Mesenchymal stem cell (in vitro differentiated cells and primary cell): ENCODE measurements around the gene CDC40.
"Not testable (repeated sequence)": the region's sequence is repeated elsewhere in the genome, so short reads cannot be mapped to it uniquely, and the experiment has no call there.

Experiments used
- DNase-seq: peaks from one replicate; pipeline ENCODE4 v3.0.0-alpha.2; 2013
- H2AFZ ChIP-seq: one replicate; pipeline ENCODE4 v1.6.1; 2013; ENCODE audit warnings: low read depth, mild to moderate bottlenecking, control low read depth, inconsistent platforms, low read length, moderate library complexity
- H2AK5ac ChIP-seq: 2 replicates; pipeline ENCODE4 v1.6.1; 2013; ENCODE audit warnings: low read length, moderate library complexity, mild to moderate bottlenecking, inconsistent platforms; ENCODE audit not compliant: severe bottlenecking
- H2BK120ac ChIP-seq: one replicate; pipeline ENCODE4 v1.6.1; 2013; ENCODE audit warnings: low read depth, mild to moderate bottlenecking, inconsistent platforms, low read length, moderate library complexity
- H2BK12ac ChIP-seq, 2 experiments: one replicate each; pipeline ENCODE4 v1.6.1; 2013; ENCODE audit warnings: inconsistent platforms in 2 of 2, low read length in 2 of 2, mild to moderate bottlenecking in 2 of 2, moderate library complexity in 2 of 2, control low read depth in 1 of 2
- H2BK15ac ChIP-seq: one replicate; pipeline ENCODE4 v1.6.1; 2013; ENCODE audit warnings: mild to moderate bottlenecking, low read depth, inconsistent platforms; ENCODE audit not compliant: poor library complexity, severe bottlenecking
- H2BK5ac ChIP-seq: 2 replicates; pipeline ENCODE4 v1.6.1; 2013; ENCODE audit warnings: low read depth, mild to moderate bottlenecking, low read length, control low read depth, inconsistent platforms; ENCODE audit not compliant: poor library complexity, severe bottlenecking
- H3K14ac ChIP-seq, 2 experiments: one replicate each; pipeline ENCODE4 v1.6.1; 2013; ENCODE audit warnings: inconsistent platforms in 2 of 2, low read length in 2 of 2, control low read depth in 1 of 2, mild to moderate bottlenecking in 1 of 2, moderate library complexity in 1 of 2
- H3K18ac ChIP-seq, 2 experiments: one replicate each; pipeline ENCODE4 v1.6.1; 2013; ENCODE audit warnings: inconsistent platforms in 2 of 2, low read length in 2 of 2, control low read depth in 1 of 2, low read depth in 1 of 2, mild to moderate bottlenecking in 1 of 2
- H3K23ac ChIP-seq, 2 experiments: one replicate each; pipeline ENCODE4 v1.6.1; 2013; ENCODE audit warnings: inconsistent platforms in 2 of 2, low read length in 2 of 2, mild to moderate bottlenecking in 2 of 2, moderate library complexity in 2 of 2, control low read depth in 1 of 2
- H3K27ac ChIP-seq: 2 replicates; pipeline ENCODE4 v1.5.1; 2013; ENCODE audit warnings: mild to moderate bottlenecking, moderate library complexity, low read length, control low read depth, inconsistent platforms; ENCODE audit not compliant: poor library complexity, severe bottlenecking
- H3K27me3 ChIP-seq, 2 experiments: 2 replicates each; pipeline versions ENCODE4 v1.6.1 to v1.7.0; 2013; ENCODE audit warnings: low read length in 2 of 2, mild to moderate bottlenecking in 2 of 2, moderate library complexity in 2 of 2, control low read depth in 1 of 2, inconsistent platforms in 1 of 2; ENCODE audit not compliant: control insufficient read depth in 1 of 2, insufficient read depth in 1 of 2
- H3K36me3 ChIP-seq, 2 experiments: 2 replicates each; pipeline versions ENCODE4 v1.6.1 to v1.7.0; 2013; ENCODE audit warnings: low read length in 2 of 2, control low read depth in 1 of 2, inconsistent platforms in 1 of 2, low read depth in 1 of 2, mild to moderate bottlenecking in 1 of 2; ENCODE audit not compliant: insufficient read depth in 2 of 2, control insufficient read depth in 1 of 2
- H3K4ac ChIP-seq, 2 experiments: one replicate each; pipeline ENCODE4 v1.6.1; 2013; ENCODE audit warnings: inconsistent platforms in 2 of 2, low read length in 2 of 2, mild to moderate bottlenecking in 2 of 2, moderate library complexity in 2 of 2, control low read depth in 1 of 2, low read depth in 1 of 2
- H3K4me1 ChIP-seq: 2 replicates; pipeline ENCODE4 v1.6.1; 2013; ENCODE audit warnings: low read depth, low read length, control low read depth; ENCODE audit not compliant: control insufficient read depth, insufficient read depth
- H3K4me2 ChIP-seq: 2 replicates; pipeline ENCODE4 v1.6.1; 2013; ENCODE audit warnings: low read length, mild to moderate bottlenecking, inconsistent platforms; ENCODE audit not compliant: poor library complexity, severe bottlenecking
- H3K4me3 ChIP-seq, 2 experiments: 2 replicates each; pipeline versions ENCODE4 v1.5.1 to v1.7.0; 2013; ENCODE audit warnings: low read length in 2 of 2, mild to moderate bottlenecking in 2 of 2, control low read depth in 1 of 2, low read depth in 1 of 2; ENCODE audit not compliant: insufficient read depth in 1 of 2
- H3K79me1 ChIP-seq: replicated peaks from 2 replicates; pipeline ENCODE4 v1.6.1; 2013; ENCODE audit warnings: mild to moderate bottlenecking, control low read depth, low read length, inconsistent platforms; ENCODE audit not compliant: poor library complexity, severe bottlenecking
- H3K9ac ChIP-seq: 2 replicates; pipeline ENCODE4 v1.7.0; 2013; ENCODE audit warnings: mild to moderate bottlenecking, low read length, moderate library complexity
- H3K9me3 ChIP-seq: 2 replicates; pipeline ENCODE4 v1.7.0; 2013; ENCODE audit warnings: mild to moderate bottlenecking, low read length; ENCODE audit not compliant: control insufficient read depth
- H4K8ac ChIP-seq: one replicate; pipeline ENCODE4 v1.6.1; 2013; ENCODE audit warnings: inconsistent platforms, mild to moderate bottlenecking, low read length, moderate library complexity
- H4K91ac ChIP-seq: one replicate; pipeline ENCODE4 v1.6.1; 2013; ENCODE audit warnings: mild to moderate bottlenecking, low read length, inconsistent platforms
- WGBS: methylation state at CpG from one replicate; pipeline ENCODE4 v1.1.7; 2013; ENCODE audit warnings: mixed read lengths; 5-methylcytosine and 5-hydroxymethylcytosine counted together

Gene CDC40

DNA sequence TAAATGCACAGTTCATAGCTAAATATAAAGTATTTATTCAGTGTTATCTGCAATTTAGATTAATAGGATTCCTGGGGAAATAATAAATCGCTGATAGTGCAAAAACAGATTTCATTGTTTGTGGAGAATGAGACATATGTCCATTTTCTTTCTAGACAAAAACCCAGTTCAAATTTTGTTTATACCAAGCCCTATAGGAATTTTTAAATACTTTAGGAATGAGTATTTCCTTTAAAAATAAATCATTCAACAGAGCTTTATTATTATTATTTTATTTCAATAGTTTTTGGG lies 91.5 kb downstream of the CDC40 start:
- Histone ChIP-seq H3K4me2 (no peak overlapping the region), H3K9ac (no peak overlapping the region), H2BK5ac (no peak overlapping the region), H3K4ac (no peak overlapping the region), H2BK120ac (no peak overlapping the region), H3K36me3 (no peaks in the 10 kb centered on the region), H4K91ac (no peak overlapping the region), H3K14ac (no peak overlapping the region), H3K27ac (no peak overlapping the region), H3K27me3 (no peaks in the 10 kb centered on the region), H3K23ac (no peak overlapping the region), H2AFZ (no peak overlapping the region), H2AK5ac (no peak overlapping the region), H3K4me3 (no peak overlapping the region), H3K79me1 (no peaks in the 10 kb centered on the region), H2BK12ac (no peak overlapping the region), H3K4me1 (no peaks in the 10 kb centered on the region), H3K9me3 (no peaks in the 10 kb centered on the region), H4K8ac (no peak overlapping the region), H3K18ac (no peak overlapping the region), H2BK15ac (no peak overlapping the region)
- no peak for DNase-seq
- no CpG with 5 or more reads among the region's 1 CpG for WGBS

DNA sequence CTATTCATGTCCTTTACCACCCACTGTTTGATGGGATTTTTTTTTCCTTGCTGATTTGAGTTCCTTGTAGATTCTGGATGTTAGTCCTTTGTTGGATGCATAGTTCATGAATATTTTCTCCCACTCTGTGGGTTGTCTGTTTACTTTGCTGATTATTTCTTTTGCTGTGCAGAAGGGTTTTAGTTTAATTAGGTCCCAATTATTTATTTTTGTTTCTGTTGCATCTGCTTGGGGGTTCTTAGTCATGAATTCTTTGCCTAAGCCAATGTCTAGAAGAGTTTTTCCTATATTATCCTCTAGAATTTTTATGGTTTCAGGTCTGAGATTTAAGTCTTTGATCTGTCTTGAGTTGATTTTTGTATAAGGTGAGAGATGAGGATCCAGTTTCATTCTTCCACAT lies 92.6 kb downstream of the CDC40 start:
- not testable (repeated sequence) for H3K9ac ChIP-seq, H2BK12ac ChIP-seq, H3K4me3 ChIP-seq, H3K36me3 ChIP-seq, H3K9me3 ChIP-seq, H3K27ac ChIP-seq, H3K4me2 ChIP-seq, H3K4ac ChIP-seq, H3K23ac ChIP-seq, H2AK5ac ChIP-seq, H2BK15ac ChIP-seq, DNase-seq, H3K79me1 ChIP-seq, H3K18ac ChIP-seq, H4K91ac ChIP-seq, H3K27me3 ChIP-seq, H4K8ac ChIP-seq, H3K4me1 ChIP-seq, H3K14ac ChIP-seq, H2AFZ ChIP-seq, H2BK5ac ChIP-seq, H2BK120ac ChIP-seq

DNA sequence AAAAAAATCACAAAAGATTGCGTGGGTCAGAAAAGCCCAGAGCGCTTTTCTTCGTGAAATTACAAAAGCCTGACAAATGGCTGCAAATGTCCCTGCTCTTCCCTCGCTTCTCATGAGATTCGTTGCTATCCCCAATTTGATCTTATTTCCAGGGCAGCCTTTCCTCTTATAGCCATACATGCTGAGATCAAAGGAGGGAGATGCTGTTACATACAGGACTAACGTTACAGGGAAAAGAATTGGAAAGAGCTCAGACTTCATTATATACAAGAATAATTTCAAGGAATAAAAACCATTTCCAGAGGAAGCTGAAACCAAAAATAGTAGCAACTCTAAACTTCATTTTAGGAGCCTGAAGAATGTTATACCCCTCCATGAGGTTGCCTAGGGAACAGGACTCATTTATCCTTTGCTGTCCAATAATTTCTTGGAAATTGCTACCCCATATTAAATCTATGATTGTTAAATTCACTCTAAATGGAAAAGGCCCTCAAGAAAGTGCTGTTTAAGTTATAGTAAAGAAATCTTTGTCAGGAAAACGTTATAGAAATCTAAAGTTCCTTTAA lies 97.0 kb downstream of the CDC40 start:
- Histone ChIP-seq H2AFZ (no peak overlapping the region), H3K4me3 (no peak overlapping the region), H3K4me2 (no peak overlapping the region), H3K4me1 (no peaks in the 10 kb centered on the region), H4K91ac (no peak overlapping the region), H3K23ac (no peak overlapping the region), H2BK15ac (no peak overlapping the region), H3K14ac (no peak overlapping the region), H3K4ac (no peak overlapping the region), H3K36me3 (no peaks in the 10 kb centered on the region), H4K8ac (no peak overlapping the region), H3K18ac (no peak overlapping the region), H3K27ac (no peak overlapping the region), H2AK5ac (no peak overlapping the region), H3K9ac (no peak overlapping the region), H3K79me1 (no peaks in the 10 kb centered on the region), H3K27me3 (no peaks in the 10 kb centered on the region), H2BK12ac (no peak overlapping the region), H2BK120ac (no peak overlapping the region), H3K9me3 (no peaks in the 10 kb centered on the region), H2BK5ac (no peak overlapping the region)
- WGBS: 72% methylated on average over 4 of the region's 7 CpGs
- no peak for DNase-seq
